NCI-H1436 treated with DMSO at 0.1 percent for 48 hours (cell line): ENCODE data around the gene RALGAPB.

ENCODE experiments used
- DNase-seq: peaks from one replicate; lab custom pipeline; 2025; lab: John Stamatoyannopoulos, UW

The RALGAPB gene

DNA sequence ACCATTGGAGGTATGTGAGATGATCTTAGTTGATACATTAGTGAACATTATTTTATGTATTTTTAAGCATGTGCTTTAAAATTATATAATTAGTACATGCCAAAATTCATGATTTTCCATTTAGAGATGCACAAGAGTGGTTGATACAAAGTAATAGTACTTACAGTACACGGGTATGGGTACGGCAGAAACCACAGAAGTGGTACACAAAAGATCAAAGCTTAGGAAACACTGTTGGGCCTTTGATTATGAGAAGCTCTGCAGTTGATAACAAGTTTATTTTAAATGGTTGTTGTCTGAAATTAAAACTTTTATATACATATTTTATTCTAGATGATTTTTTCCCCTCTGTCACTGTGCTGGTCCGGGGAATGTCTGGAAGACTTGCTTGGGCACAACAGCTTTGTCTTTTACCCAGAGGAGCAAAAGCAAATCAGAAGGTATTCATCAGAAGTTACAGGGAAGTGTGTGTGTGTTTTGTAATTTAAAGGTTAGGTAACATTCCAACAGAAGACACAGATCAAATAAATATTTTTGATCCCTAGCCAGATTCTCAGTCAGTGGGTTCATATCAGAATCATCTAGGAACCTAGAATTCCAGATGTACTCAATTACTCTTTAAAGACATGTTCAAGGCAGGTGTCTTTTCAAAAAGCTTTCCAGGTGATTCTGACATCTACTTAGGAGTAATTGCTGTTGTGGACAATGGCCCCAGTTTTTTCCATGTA is 75.9 kb downstream of the RALGAPB start:
- no peak for DNase-seq

DNA sequence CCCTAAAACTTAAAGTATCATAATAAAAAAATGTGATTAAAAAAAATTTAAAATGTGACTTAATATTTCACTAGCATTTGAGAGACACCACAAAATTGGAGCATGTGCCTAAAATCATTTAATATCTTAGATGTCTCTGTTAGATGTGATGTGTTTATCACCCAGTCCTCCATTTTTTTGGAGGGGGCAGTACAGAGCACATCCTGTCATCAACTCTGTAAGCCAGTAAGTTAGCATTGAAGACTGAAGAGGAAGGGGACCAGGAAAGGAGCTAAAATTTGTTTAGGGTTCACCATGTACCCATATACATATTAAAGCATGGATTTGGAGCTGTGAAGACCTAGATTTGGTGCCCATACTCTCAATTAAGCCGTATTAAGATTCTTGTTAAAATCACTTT is 77.6 kb downstream of the RALGAPB start:
- no peak for DNase-seq

DNA sequence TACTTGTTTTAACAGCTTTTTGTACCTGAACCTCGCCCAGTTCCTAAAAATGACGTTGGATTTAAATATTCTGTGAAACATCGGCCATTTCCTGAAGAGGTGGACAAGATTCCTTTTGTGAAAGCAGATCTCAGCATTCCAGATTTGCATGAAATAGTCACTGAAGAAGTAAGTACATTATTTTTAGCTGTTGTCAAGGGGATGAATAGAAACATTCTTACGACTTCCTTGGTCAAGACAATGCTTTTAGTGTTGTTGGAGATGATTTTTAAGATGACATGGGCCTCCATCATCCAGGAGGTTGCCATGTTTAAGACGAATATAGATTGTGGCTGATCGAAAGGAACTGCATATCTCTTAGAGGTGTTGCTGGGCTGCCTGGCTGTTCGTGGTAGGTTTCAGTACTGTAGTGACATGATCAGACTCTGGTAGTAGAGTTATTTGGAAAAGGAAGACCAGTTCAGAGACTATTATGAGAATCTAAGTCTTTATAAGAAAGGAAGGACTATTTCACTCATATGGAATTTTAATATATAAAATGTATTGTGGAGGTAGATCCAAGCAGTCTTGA is 78.5 kb downstream of the RALGAPB start:
- DNase-seq, result no peak

DNA sequence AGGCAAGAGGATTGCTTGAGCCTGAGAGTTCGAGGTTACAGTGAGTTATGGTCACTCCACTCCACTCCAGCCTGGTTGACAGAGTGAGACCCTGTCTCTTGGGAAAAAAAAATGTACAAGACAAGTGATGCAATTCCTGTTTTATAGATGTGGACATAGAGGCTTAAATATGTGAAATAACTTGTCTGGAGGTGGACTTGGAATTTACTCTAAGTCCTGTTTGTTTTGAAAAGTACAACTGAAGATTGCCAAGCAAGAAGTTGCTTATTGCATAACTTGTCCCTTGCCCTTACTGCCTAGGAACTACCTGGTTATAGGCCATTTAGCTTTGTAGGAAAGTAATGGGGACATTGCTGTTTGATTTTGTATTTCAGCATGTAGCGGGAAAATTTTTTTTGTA is 82.3 kb downstream of the RALGAPB start:
- DNase-seq, result no peak

DNA sequence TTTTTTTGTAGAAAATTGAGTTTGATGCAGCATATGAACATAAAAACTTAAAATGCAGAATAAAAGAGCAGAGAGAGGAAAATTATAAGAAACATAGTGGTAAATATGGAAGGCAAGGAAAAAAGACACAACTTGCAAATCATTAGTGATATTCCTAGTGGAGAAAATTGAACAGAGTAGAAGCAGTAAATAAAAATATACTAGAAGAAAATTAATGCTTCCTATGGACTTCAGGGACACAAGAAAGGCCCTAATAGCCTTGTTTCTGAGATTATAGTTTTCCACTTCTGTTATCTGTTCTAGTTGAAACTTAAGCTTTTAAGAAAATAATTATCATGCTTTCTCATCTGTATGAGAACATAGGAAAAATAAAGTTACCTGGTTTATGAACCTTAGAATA is 82.8 kb downstream of the RALGAPB start:
- DNase-seq, result no peak

DNA sequence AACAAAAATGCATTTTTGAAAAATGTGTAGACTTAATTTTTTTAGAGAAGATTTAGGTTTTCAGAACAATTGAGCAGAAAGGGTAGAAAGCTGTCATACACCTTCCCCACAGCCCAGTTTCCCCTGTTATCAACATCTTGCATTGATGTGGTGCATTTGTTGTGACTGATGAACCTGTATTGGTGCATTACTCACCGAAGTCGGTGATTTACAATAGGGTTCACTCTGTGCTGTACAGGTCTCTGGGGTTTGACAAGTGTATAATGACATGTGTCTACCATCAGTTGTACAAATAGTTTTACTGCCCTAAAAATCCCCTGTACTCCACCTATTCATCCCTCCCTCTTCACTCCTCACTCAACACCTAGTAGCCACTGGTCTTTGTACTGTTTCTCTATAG is 84.5 kb downstream of the RALGAPB start:
- no peak for DNase-seq

DNA sequence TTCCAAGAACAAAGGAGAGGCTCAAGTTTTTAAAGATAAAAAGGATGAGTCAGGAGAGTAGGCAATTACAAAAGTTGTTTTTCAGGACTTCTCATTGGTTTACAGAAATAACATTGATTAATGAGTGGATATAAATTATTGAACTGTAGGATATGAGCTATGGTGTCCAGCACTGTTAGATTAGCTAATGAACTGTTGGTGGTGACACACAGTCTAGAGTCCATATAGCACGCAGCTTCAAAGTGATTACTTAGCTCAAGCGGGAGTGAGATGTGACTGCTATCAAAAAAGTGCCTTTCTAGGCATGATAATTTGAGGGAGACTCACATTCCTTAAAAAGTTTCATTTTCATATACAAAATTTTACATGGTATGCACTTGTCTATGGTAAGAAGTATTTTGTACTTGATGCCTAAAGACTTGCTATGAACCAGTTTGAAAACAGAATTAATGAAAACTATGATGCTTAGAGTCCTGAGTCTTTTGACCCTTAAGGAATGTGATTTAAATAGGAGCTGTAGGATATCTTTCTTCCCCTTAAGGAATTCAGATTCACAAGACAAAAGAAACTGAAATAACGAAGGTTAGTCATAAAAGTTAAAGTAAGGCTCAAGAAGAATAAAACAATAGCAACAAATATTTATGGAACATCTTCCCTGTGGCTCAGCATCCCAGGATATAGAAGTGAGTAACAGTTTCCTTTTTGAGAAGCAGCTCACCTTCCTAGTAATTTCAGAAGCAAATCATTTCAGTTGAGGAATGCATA is 86.1 kb downstream of the RALGAPB start:
- DNase-seq, result no peak

DNA sequence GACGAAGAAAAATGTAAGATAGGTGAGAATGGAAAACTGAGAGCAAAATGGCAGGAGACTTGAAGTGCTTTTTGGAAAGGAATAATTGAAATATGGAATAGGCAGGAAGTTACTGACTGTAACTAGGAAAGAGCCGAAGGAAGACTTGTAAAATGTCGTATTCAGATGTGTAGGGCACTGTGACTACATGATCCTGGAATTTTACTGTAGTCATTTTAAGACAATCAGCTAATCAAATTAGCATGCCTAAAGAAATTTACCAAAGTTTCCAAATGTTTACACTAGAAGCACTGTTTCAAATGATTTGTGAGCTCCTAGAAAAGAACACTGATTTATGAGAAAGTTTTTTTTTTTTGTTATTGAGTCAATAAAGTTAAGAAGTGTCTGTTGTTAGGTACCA is 87.1 kb downstream of the RALGAPB start:
- DNase-seq, result no peak

DNA sequence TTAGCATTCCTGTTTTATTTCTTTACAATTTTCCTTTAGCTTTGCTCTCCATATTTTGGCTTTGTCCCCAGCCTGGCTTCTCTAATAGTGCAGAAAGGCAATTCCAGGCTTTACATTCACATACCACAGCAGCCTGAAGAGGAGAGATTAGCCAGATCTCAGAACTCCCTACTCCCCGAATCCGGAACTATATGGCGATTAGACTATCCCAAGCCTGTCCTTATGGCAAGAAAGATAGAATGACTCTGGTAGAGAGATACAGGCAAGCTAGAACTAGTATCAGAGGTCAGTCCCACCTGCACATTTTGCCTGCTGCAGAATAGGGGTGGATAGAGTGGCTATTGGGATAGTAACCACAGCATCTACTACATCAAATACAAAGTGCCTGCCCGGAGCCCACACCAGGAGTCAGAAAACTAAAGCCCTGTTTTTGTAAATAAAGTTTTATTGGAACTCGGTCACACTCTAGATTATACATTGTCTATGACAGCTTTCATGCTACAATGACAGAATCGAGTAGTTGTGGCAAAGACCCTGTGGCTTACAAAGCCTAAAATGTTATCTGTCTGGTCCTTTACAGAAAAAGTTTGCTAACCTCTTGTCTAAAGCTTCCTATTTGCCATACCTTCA is 91.3 kb downstream of the RALGAPB start:
- no peak for DNase-seq

DNA sequence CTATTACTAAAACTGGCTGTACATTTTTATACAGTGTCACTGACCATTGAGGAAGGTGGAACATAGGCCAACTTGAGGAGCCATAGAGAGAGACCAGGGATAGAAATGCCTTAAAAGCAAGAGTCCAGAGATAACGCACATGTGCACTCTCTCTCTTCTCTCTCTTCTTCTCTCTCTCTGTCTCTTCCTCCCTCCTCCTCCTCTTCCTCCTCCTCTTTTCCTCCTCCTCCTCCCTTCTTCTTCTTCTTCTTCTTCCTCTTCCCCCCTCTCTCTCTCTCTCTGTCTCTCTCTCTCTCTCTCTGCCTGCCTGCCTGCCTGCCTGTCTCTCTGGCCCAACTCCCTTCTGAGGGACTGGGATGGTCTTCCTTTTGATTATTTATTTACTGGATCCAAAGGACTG is 92.0 kb downstream of the RALGAPB start:
- no peak for DNase-seq

DNA sequence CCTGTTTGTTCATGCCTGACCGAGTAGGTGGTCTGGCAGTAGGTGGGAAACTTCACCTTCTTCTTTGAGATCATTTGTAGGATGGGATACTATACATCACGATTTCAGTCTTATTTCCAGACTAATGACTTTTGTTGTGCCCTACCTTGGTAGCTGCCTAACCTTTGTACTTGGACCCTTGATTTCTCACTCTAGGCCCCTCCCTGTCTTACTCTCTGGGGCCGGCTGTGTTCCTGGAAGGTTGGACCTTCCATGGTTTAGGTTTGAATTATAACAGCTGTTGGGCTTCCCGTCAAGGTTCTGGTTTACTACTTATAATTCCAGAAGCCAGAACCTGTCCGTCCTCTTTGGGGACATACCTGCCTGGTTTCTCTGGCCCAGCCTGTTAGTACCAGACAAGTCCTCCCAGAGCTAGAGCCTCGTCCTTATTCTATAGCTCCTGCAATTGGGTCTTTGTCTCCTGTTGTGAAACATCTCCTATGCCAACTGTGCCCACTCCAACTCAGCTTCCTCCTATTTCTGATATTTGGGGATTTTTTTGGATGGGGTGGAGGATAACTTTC is 93.5 kb downstream of the RALGAPB start:
- no peak for DNase-seq

DNA sequence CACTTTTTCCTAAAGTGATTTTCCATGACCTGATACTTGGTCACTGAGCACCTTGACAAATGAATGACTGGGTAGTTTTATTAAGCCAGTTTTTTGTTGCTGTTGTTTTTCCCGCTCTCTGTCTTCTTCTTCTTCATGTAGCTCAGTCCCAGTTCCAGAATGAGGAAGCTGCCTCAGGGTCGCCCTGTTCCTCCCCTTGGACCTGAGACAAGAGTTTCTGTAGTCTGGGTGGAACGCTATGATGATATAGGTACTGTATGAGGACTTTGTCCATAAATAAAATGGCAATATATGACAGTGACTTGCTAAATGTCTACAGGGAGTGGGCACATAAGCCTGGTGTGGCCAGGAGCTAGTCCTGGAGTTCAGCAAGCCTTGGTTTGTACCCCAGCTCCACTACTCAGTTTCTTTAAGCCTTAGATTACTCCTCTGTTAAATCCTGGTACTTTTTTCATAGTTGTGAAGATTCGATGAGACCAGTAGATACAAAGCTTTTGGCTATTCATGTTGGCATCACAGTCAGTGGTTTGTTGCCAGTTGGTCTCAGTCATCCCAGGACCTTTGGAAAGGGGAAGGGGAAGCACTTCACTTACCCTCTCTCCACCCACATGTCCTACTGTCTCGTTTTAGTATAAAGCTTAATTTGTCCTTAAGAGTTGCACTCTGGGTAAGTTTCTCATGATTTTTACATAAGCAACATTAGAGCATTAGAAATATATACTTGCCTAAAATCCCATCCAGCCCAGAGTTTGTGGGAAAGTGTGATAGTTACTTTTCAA is 97.3 kb downstream of the RALGAPB start:
- DNase-seq, result no peak

DNA sequence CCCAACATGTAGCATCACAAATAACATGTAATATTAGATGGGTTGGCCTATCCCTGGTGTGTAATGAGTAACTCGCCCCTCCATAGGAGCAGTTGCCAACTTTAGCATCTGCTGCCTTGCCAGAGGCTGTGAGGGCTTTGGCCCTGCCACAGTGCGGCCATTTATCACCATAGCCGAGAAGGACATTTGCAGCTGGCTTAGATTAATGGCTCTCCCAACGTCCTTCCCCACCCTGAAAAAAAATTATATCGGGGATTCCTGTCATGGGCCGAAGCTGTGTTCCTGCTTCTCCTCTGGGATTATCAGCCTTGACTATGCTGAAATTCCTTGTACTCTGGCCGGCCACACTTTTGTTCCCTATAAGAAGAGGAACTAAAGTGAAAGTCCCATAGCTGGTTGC is 100.8 kb downstream of the RALGAPB start:
- DNase-seq, result no peak

DNA sequence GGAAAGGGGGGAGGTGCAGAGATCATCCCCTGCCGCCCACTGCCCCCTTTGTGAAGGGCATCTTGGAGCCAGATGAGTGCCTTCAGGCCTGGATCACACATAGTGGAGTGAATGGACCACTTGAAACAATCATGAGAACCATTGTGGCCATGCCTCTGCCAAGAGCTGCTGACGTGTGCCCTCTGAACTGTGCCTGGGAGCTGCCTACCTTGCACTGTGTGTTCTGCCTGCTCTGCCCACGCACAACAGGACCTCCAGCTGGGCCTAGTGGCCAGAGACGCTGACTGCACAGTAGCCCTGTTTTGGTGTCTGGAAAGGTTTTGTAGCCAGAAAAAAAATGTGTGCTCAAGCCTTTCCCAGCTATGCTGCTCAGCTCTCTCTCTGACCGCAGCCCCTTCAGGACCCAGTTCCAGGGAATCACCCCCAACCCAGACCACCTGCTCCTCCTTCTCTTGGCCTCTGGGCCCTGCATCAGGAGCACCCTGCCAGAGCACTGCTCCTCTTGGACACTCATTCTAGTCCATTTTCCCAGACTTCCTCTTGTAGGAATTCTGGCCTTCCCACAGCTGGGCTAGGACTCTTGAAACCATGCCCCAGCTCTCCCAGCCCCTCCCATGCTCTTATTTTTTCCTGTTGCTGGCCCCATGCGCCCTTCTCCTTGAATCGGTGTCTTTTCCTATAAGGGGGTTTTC is 106.7 kb downstream of the RALGAPB start:
- no peak for DNase-seq

DNA sequence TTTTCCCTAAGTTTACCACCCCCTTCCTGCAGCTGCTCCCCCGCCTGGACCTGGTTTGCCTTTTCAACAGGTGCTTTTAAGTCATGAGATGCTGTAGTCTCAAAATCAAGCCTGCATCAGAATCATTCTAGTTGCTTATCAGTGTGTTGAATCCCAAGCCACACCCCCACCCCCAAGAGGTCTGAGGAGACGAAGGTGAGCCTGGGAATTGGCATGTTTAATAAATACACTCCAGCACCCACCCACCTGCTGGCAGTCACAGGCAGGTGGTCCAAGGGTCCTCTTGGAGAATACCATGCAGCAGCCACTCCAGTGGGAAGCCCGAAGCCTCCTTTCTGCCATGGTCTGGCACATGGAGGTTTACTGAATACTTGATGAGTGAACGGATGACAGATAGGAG is 107.3 kb downstream of the RALGAPB start:
- no peak for DNase-seq

DNA sequence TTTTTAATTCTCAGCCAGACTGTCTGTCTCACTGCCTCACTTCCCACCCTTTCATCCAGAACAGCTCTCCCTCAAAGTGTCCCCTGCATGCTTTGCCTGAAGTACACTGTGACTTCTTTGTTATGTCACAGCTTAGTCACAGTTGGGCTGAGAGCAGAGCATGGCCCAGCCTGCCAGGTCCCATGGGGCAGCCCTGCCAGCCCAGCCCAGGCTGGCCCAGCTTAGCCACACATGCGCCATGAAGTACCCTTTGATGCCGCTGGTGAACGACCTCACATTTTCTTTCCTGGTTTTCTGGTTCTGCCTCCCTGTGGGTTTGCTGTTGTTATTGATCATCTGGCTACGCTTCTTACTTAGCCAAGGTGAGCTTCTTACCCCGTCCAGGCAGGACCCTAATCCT is 108.4 kb downstream of the RALGAPB start, which contains the start of gene ADIG:
Gene ADIG (plus strand): TSS at position 185 of the 400 bp plus-strand sequence. CDS start 54 bp downstream, at position 239.
- DNase-seq, result peak; percentile 9

DNA sequence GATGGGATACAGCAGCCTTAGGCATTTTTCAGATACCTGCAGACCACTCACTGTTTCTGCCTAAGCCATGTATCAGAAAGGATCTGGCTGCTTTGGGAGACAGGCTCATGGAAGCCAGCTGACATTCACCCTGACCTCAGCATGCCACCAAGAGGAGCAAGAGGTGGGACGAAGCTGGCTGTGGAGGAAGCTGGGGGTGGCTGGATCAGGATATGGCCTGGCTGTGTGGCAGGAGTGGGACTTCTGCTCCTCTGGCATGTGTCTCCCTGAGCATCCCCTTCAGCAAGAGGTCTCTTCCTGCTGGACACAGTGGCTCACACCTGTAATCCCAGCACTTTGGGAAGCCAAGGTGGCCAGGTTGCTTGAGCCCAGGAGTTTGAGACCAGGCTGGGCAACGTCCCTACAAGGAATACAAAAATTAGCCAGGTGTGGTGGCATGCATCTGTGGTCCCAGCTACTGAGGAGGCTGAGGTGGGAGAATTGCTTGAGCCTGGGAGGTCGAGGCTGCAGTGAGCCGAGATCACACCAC is 109.3 kb downstream of the RALGAPB start:
- no peak for DNase-seq

DNA sequence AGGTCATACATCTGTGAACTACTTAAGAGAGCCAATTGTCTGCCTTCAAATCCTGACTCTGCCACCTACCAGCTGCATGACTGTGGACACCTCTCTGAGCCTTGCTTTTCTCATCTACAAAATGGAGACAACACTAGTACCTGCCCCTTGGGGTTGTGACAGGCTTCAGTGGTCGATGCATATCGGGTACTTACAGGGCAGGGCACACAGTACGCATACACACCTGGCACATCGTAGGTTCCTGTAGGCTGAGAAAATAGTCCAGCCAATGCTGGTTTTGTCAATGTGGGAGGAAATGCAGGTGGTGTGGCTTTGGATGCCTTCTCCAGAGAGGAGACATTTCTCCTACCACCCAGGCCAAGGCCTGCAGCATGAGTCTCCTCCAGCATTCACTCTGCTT is 110.7 kb downstream of the RALGAPB start:
- DNase-seq, result no peak

DNA sequence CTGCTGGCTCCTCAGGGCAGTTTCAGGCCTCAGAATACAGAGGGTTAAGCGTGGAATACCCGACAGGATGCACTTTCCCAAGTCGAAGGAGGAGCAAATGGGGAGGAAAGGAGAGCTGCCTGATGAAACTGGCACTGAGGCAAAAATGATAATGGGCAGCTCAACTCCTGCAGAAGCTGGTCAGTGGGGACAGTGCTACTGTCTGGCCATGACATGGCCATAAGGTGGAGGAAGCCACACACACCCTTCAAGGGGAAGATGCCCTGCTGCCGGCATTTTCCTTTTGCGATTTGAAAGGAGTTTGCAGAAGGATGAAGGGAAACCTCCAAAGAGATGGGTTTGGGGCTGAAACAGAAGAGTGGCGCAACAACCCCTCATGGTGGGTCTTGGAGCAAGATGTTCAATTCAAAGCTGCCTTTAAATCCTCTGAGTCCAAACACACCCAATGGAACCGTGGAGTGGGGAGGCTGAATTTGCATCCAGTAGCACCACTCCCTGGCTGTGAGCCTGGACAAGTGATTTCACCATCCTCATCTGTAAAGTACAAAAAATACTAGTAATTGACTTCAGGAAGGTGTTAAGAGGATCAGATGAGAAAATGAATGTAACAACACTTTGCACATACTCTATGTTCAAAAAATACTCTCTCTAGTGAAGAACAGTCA is 111.6 kb downstream of the RALGAPB start:
- no peak for DNase-seq
